ENCODE results near the gene KCNG3.

- no peak for TF ChIP-seq CTCF (IDR thresholded peaks at IDR 0.05; ENCODE audit: low read depth, low read length, poor library complexity, severe bottlenecking)
- no peak for TF ChIP-seq EZH2phosphoT487 (IDR thresholded peaks at IDR 0.05; ENCODE audit: borderline replicate concordance, low read length)
These were observed 72.7 kb downstream of the KCNG3 start for GRCh38 chr2:42421157-42421485.
